Nephron (organoid): Measurements from ENCODE around the gene ZNF827.

Experiments
- H3K27ac Mint-ChIP-seq, 3 experiments: 2 replicates each; pipeline ENCODE4 v1.8.0; 2020; ENCODE audit warnings: mixed read lengths in 3 of 3, mild to moderate bottlenecking in 2 of 3, moderate library complexity in 1 of 3
- H3K27me3 Mint-ChIP-seq: 2 replicates; pipeline ENCODE4 v1.8.0; 2021; ENCODE audit warnings: low read depth, mild to moderate bottlenecking, moderate library complexity, mixed read lengths
- H3K36me3 Mint-ChIP-seq: 2 replicates; pipeline ENCODE4 v1.8.0; 2020; ENCODE audit warnings: low read depth, mixed read lengths
- H3K4me1 Mint-ChIP-seq: 2 replicates; pipeline ENCODE4 v1.8.0; 2020; ENCODE audit warnings: mixed read lengths
- H3K4me3 Mint-ChIP-seq, 3 experiments: 2 replicates each; pipeline ENCODE4 v1.8.0; 2020; ENCODE audit warnings: mild to moderate bottlenecking in 3 of 3, mixed read lengths in 3 of 3, moderate library complexity in 2 of 3
- H3K9me3 Mint-ChIP-seq: 2 replicates; pipeline ENCODE4 v1.8.0; 2020; ENCODE audit warnings: mixed read lengths
- CTCF ChIP-seq, 3 experiments: fragments of 200-600 bp; sonication (generic); IDR thresholded peaks; one replicate each; pipeline ENCODE4 v1.5.0; 2021; ENCODE audit warnings: antibody characterized with exemption in 3 of 3; ENCODE audit not compliant: unreplicated experiment in 3 of 3

Gene ZNF827

GRCh38 chr4:145859926-145860325 lies 78.7 kb downstream of the ZNF827 start:
- H3K4me3 Mint-ChIP-seq = no peak overlapping the region
- no peaks in the 10 kb centered on the region for H3K27me3 Mint-ChIP-seq
- H3K27ac Mint-ChIP-seq = peak overlapping the region; percentile 69 to 83 (median 70)
- peaks cover 49% of the 10 kb centered on the region for H3K4me1 Mint-ChIP-seq
- TF ChIP-seq CTCF (IDR thresholded peaks at IDR 0.05; ENCODE audit: unreplicated experiment in 3 of 3) = no peak
- H3K36me3 Mint-ChIP-seq = peaks cover 61% of the 10 kb centered on the region
- H3K9me3 Mint-ChIP-seq = no peaks in the 10 kb centered on the region

GRCh38 chr4:145859426-145859825 lies 79.2 kb downstream of the ZNF827 start:
- no peaks in the 10 kb centered on the region for H3K27me3 Mint-ChIP-seq
- peaks cover 66% of the 10 kb centered on the region for H3K36me3 Mint-ChIP-seq
- no peak overlapping the region for H3K4me3 Mint-ChIP-seq
- no peak for TF ChIP-seq CTCF (IDR thresholded peaks at IDR 0.05; ENCODE audit: unreplicated experiment in 3 of 3)
- H3K9me3 Mint-ChIP-seq = no peaks in the 10 kb centered on the region
- peaks cover 46% of the 10 kb centered on the region for H3K4me1 Mint-ChIP-seq
- H3K27ac Mint-ChIP-seq = peak overlapping the region; percentile 69 to 83 (median 70)

GRCh38 chr4:145852256-145852839 lies 86.3 kb downstream of the ZNF827 start:
- H3K27me3 Mint-ChIP-seq = no peaks in the 10 kb centered on the region
- peaks cover 50% of the 10 kb centered on the region for H3K36me3 Mint-ChIP-seq
- peaks cover 48% of the 10 kb centered on the region for H3K4me1 Mint-ChIP-seq
- TF ChIP-seq CTCF (IDR thresholded peaks at IDR 0.05; ENCODE audit: unreplicated experiment in 3 of 3) = no peak
- H3K27ac Mint-ChIP-seq = peak overlapping the region; percentile 25 to 73 (median 66)
- H3K4me3 Mint-ChIP-seq = no peak overlapping the region
- no peaks in the 10 kb centered on the region for H3K9me3 Mint-ChIP-seq

GRCh38 chr4:145851511-145852201 lies 87.0 kb downstream of the ZNF827 start:
- Mint-ChIP-seq H3K4me1 (peaks cover 51% of the 10 kb centered on the region), H3K4me3 (no peak overlapping the region), H3K36me3 (peaks cover 49% of the 10 kb centered on the region), H3K27ac (peak overlapping the region; percentile 61 to 73 (median 66)), H3K27me3 (no peaks in the 10 kb centered on the region), H3K9me3 (no peaks in the 10 kb centered on the region)
- no peak for TF ChIP-seq CTCF (IDR thresholded peaks at IDR 0.05; ENCODE audit: unreplicated experiment in 3 of 3)

GRCh38 chr4:145847764-145848163 lies 90.9 kb downstream of the ZNF827 start:
- Mint-ChIP-seq H3K27me3 (no peaks in the 10 kb centered on the region), H3K4me3 (no peak overlapping the region), H3K9me3 (no peaks in the 10 kb centered on the region), H3K36me3 (peaks cover 56% of the 10 kb centered on the region), H3K4me1 (peaks cover 46% of the 10 kb centered on the region), H3K27ac (peak overlapping the region; percentile 81 to 84 (median 83))
- no peak for TF ChIP-seq CTCF (IDR thresholded peaks at IDR 0.05; ENCODE audit: unreplicated experiment in 3 of 3)

- H3K4me3 Mint-ChIP-seq = no peak overlapping the region
- no peaks in the 10 kb centered on the region for H3K27me3 Mint-ChIP-seq
- no peaks in the 10 kb centered on the region for H3K9me3 Mint-ChIP-seq
- peaks cover 75% of the 10 kb centered on the region for H3K36me3 Mint-ChIP-seq
- H3K4me1 Mint-ChIP-seq = peaks cover 24% of the 10 kb centered on the region
- H3K27ac Mint-ChIP-seq = peak overlapping the region in 1 of 3 experiments; percentile 10
- TF ChIP-seq CTCF (IDR thresholded peaks at IDR 0.05; ENCODE audit: unreplicated experiment in 3 of 3) = no peak
Measured at GRCh38 chr4:145845118-145845517, 93.5 kb downstream of the ZNF827 start.
